WTC11 (cell line): ENCODE data around the gene DYNLT3. TPM values are rescaled to one million over a fixed set of nuclear protein-coding genes. Genes with fewer than 3 reads are reported as not detected.

Experiments used
- ATAC-seq: fragments of 200-7000 bp; cut with Tn5 transposase; 2 replicates; pipeline ENCODE4 v1.10.0; 2021; ENCODE audit warnings: mild to moderate bottlenecking, moderate library complexity
- CTCF ChIA-PET: fragments of 300-600 bp; sonication (Branson Sonifier 250); formaldehyde crosslinking; loops from one replicate; lab custom pipeline; 2021; ENCODE audit warnings: antibody characterized with exemption; lab: Charles Lee
- POLR2A ChIA-PET: fragments of 350-600 bp; sonication (Branson Sonifier 250); formaldehyde crosslinking; loops from one replicate; lab custom pipeline; 2021; ENCODE audit warnings: antibody characterized with exemption; lab: Charles Lee
- DNase-seq: peaks from one replicate; pipeline ENCODE4 v3.0.0; 2021; ENCODE audit warnings: low spot score
- H3K27ac Mint-ChIP-seq: 2 replicates; pipeline ENCODE4 v1.8.0; 2021; ENCODE audit warnings: mixed read lengths
- H3K27me3 Mint-ChIP-seq: 2 replicates; pipeline ENCODE4 v1.8.0; 2021; ENCODE audit warnings: low read depth, mild to moderate bottlenecking, moderate library complexity, mixed read lengths
- H3K36me3 Mint-ChIP-seq: 2 replicates; pipeline ENCODE4 v1.8.0; 2021; ENCODE audit warnings: mixed read lengths
- H3K4me1 Mint-ChIP-seq: 2 replicates; pipeline ENCODE4 v1.8.0; 2022; ENCODE audit warnings: mixed read lengths
- H3K4me3 Mint-ChIP-seq: 2 replicates; pipeline ENCODE4 v1.8.0; 2021; ENCODE audit warnings: mild to moderate bottlenecking, moderate library complexity, mixed read lengths
- H3K9me3 Mint-ChIP-seq: 2 replicates; pipeline ENCODE4 v1.8.0; 2021; ENCODE audit warnings: mixed read lengths
- ATF1 ChIP-seq: sonication (generic); formaldehyde crosslinking; IDR thresholded peaks from 2 replicates; pipeline ENCODE4 v1.8.1; 2023; ENCODE audit warnings: mild to moderate bottlenecking, moderate library complexity, missing genetic modification reagents
- ELF4 ChIP-seq: sonication (generic); formaldehyde crosslinking; IDR thresholded peaks from 2 replicates; pipeline ENCODE4 v1.8.1; 2022; ENCODE audit warnings: low read depth, mild to moderate bottlenecking, moderate library complexity, missing genetic modification reagents
- GABPB1 ChIP-seq: sonication (generic); formaldehyde crosslinking; IDR thresholded peaks from 2 replicates; pipeline ENCODE4 v1.8.1; 2023; ENCODE audit warnings: mild to moderate bottlenecking, missing genetic modification reagents
- JAZF1 ChIP-seq: fragments of 250-450 bp; sonication (Bioruptor Pico); IDR thresholded peaks from 2 replicates; pipeline ENCODE4 v1.9.0; 2021; ENCODE audit warnings: moderate library complexity, mild to moderate bottlenecking, inconsistent platforms
- JUN ChIP-seq: sonication (generic); formaldehyde crosslinking; IDR thresholded peaks from 2 replicates; pipeline ENCODE4 v1.8.0; 2023; ENCODE audit warnings: mild to moderate bottlenecking, missing genetic modification reagents
- MXD4 ChIP-seq: fragments of 250-450 bp; sonication (Bioruptor Pico); IDR thresholded peaks from 2 replicates; pipeline ENCODE4 v1.8.0; 2021; ENCODE audit warnings: mild to moderate bottlenecking, moderate library complexity, borderline replicate concordance
- NFE2L1 ChIP-seq: sonication (generic); formaldehyde crosslinking; IDR thresholded peaks from 2 replicates; pipeline ENCODE4 v1.8.1; 2023; ENCODE audit warnings: missing genetic modification reagents
- TCF7 ChIP-seq: sonication (generic); formaldehyde crosslinking; IDR thresholded peaks from 2 replicates; pipeline ENCODE4 v1.8.0; 2022; ENCODE audit warnings: mild to moderate bottlenecking, low read depth, missing genetic modification reagents, moderate library complexity
- TEAD1 ChIP-seq: sonication (generic); formaldehyde crosslinking; IDR thresholded peaks from 2 replicates; pipeline ENCODE4 v1.8.0; 2022; ENCODE audit warnings: mild to moderate bottlenecking, missing genetic modification reagents
- TEAD4 ChIP-seq: sonication (generic); formaldehyde crosslinking; IDR thresholded peaks from 2 replicates; pipeline ENCODE4 v1.8.0; 2022; ENCODE audit warnings: mild to moderate bottlenecking, missing genetic modification reagents
- ZBTB21 ChIP-seq: sonication (generic); formaldehyde crosslinking; IDR thresholded peaks from 2 replicates; pipeline ENCODE4 v1.8.1; 2023; ENCODE audit warnings: mild to moderate bottlenecking, missing genetic modification reagents, borderline replicate concordance
- ZNF138 ChIP-seq: sonication (generic); formaldehyde crosslinking; conservative IDR thresholded peaks from 2 replicates; pipeline ENCODE4 v1.8.1; 2022; ENCODE audit warnings: mild to moderate bottlenecking, moderate library complexity, missing genetic modification reagents
- ZNF219 ChIP-seq: sonication (generic); formaldehyde crosslinking; IDR thresholded peaks from 2 replicates; pipeline ENCODE4 v1.8.0; 2023; ENCODE audit warnings: missing genetic modification reagents, mild to moderate bottlenecking, borderline replicate concordance
- ZNF317 ChIP-seq: sonication (generic); formaldehyde crosslinking; IDR thresholded peaks from 2 replicates; pipeline ENCODE4 v1.8.1; 2023; ENCODE audit warnings: low read depth, mild to moderate bottlenecking, moderate library complexity, missing genetic modification reagents, borderline replicate concordance
- ZNF396 ChIP-seq: fragments of 250-450 bp; sonication (Bioruptor Pico); IDR thresholded peaks from 2 replicates; pipeline ENCODE4 v1.8.0; 2021; ENCODE audit warnings: mild to moderate bottlenecking, moderate library complexity, borderline replicate concordance
- ZNF416 ChIP-seq: fragments of 250-450 bp; sonication (Bioruptor Pico); IDR thresholded peaks from 2 replicates; pipeline ENCODE4 v1.9.0; 2021; ENCODE audit warnings: mild to moderate bottlenecking, inconsistent platforms
- ZNF423 ChIP-seq: fragments of 250-450 bp; sonication (Bioruptor Pico); IDR thresholded peaks from 2 replicates; pipeline ENCODE4 v2.1.2; 2022; ENCODE audit warnings: mild to moderate bottlenecking, moderate library complexity
- ZNF671 ChIP-seq: fragments of 250-450 bp; sonication (Bioruptor Pico); IDR thresholded peaks from 2 replicates; pipeline ENCODE4 v1.8.0; 2021; ENCODE audit warnings: mild to moderate bottlenecking
- total RNA-seq: library from RNA; stranded (reverse); gene quantifications from 3 replicates; pipeline ENCODE4 v1.2.3, GENCODE V29; 2021
- TF ChIP-seq, protein P1 (sequence below): fragments of 250-450 bp; sonication (Bioruptor Pico); IDR thresholded peaks from 2 replicates; pipeline ENCODE4 v1.9.0; 2021; ENCODE audit warnings: mild to moderate bottlenecking, borderline replicate concordance
- TF ChIP-seq, protein P2 (sequence below): fragments of 200-600 bp; IDR thresholded peaks from 2 replicates; pipeline ENCODE4 v1.8.0; 2022; ENCODE audit warnings: antibody characterized with exemption
- TF ChIP-seq, protein P3 (sequence below): sonication (generic); formaldehyde crosslinking; IDR thresholded peaks from 2 replicates; pipeline ENCODE4 v1.8.1; 2023; ENCODE audit warnings: mild to moderate bottlenecking, missing genetic modification reagents, moderate library complexity
- TF ChIP-seq, protein P4 (sequence below): fragments of 250-450 bp; sonication (Bioruptor Pico); conservative IDR thresholded peaks from 2 replicates; pipeline ENCODE4 v1.9.0; 2021; ENCODE audit warnings: mild to moderate bottlenecking
- TF ChIP-seq, protein P5 (sequence below): sonication (generic); formaldehyde crosslinking; IDR thresholded peaks from 2 replicates; pipeline ENCODE4 v1.8.0; 2022; ENCODE audit warnings: mild to moderate bottlenecking, missing genetic modification reagents
- TF ChIP-seq, protein P6 (sequence below): sonication (generic); formaldehyde crosslinking; IDR thresholded peaks from 2 replicates; pipeline ENCODE4 v1.8.1; 2022; ENCODE audit warnings: mild to moderate bottlenecking, moderate library complexity, missing genetic modification reagents

The DYNLT3 gene
- total RNA-seq, 1 experiment from 2014 or later: 5.1 TPM

DNA sequence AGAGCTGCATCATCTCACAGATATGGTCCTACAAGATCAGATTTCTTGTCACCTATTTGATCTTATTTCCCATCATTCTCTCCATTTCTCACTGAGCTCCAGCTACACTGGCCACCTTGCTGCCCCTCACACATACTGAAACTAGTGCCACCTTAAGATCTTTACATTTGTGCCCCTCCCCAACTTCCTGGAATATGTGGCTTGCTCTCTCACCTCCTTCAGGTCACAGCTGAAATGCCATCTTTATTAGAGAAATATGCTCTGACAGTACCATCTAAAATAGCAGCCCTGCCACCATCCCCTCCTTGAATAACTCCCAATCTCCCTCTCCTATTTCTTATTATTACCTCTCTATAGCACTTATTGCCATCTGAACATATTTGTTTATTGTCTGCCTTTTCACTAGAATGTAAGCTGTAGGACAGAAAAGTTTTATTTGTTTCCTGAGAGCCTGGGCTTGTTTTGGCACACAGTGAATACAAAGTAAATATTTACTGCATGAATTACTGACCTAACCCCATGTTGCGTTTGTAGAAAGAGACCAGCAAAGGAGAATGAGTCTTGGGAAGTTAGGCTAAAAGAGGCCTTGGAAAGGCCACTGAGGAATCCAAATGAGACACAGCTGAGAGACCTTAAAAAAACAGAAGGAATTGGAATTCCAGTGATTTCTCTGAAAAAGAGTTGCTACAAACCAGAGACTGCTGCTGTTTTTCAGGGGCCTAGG is 22.7 kb downstream of the DYNLT3 start:
- ATAC-seq (no peak), DNase-seq (no peak)
- H3K4me3 Mint-ChIP-seq: no peak overlapping the region
- POLR2A ChIA-PET: no interaction called here
- TF ChIP-seq ZBTB21 (CRISPR knock-in tag): no peak
- TF ChIP-seq ZNF219 (CRISPR knock-in tag): no peak
- no peak for TF ChIP-seq ZNF671 (CRISPR knock-in tag)
- TF ChIP-seq ZNF317 (CRISPR knock-in tag): no peak
- no peak for TF ChIP-seq NFE2L1 (CRISPR knock-in tag)
- no peak for TF ChIP-seq TEAD4 (CRISPR knock-in tag)
- no peak for TF ChIP-seq TCF7
- TF ChIP-seq MXD4 (CRISPR knock-in tag): no peak
- no peaks in the 10 kb centered on the region for H3K9me3 Mint-ChIP-seq
- CTCF ChIA-PET: interaction anchor here (0.7 to 3.9 kb wide), 3 partner anchors 79 to 98 kb away, joined by 3 to 23 read pairs (median 3); no protein-coding TSS in a partner anchor
- no peaks in the 10 kb centered on the region for H3K27me3 Mint-ChIP-seq
- H3K4me1 Mint-ChIP-seq: peaks cover 6% of the 10 kb centered on the region; the same call in 1 of the 2 replicates
- no peak overlapping the region for H3K27ac Mint-ChIP-seq
- no peaks in the 10 kb centered on the region for H3K36me3 Mint-ChIP-seq

DNA sequence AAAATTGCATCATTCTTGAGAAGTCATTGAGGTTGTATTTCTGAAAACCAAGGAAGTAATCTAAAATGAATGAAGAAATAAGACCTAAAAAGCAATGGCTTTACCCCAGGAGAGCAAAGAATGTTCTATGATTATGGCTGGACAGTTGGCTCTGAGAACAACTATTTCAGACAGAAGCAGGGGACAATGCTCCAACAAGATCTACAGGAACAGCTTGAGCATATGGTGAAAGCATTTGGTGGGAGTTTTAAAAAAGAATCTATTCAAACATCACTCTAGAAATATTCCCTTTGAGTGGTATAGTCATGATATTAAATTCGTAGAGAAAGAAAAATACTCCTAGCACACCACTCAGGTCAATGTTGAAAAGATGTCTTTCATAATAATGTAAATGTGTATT is 26.7 kb downstream of the DYNLT3 start:
- DNase-seq (no peak), ATAC-seq (no peak)
- Mint-ChIP-seq H3K36me3 (no peaks in the 10 kb centered on the region), H3K4me1 (peaks cover 6% of the 10 kb centered on the region; the same call in 1 of the 2 replicates), H3K4me3 (no peak overlapping the region), H3K27me3 (no peaks in the 10 kb centered on the region), H3K9me3 (no peaks in the 10 kb centered on the region), H3K27ac (no peak overlapping the region)
- no peak for TF ChIP-seq ATF1 (CRISPR knock-in tag)
- TF ChIP-seq ZNF416 (CRISPR knock-in tag): no peak
- no peak for TF ChIP-seq ZNF423 (CRISPR knock-in tag)
- no peak for TF ChIP-seq ZNF138
- TF ChIP-seq ZNF396 (CRISPR knock-in tag): no peak
- TF ChIP-seq, protein P1, sequence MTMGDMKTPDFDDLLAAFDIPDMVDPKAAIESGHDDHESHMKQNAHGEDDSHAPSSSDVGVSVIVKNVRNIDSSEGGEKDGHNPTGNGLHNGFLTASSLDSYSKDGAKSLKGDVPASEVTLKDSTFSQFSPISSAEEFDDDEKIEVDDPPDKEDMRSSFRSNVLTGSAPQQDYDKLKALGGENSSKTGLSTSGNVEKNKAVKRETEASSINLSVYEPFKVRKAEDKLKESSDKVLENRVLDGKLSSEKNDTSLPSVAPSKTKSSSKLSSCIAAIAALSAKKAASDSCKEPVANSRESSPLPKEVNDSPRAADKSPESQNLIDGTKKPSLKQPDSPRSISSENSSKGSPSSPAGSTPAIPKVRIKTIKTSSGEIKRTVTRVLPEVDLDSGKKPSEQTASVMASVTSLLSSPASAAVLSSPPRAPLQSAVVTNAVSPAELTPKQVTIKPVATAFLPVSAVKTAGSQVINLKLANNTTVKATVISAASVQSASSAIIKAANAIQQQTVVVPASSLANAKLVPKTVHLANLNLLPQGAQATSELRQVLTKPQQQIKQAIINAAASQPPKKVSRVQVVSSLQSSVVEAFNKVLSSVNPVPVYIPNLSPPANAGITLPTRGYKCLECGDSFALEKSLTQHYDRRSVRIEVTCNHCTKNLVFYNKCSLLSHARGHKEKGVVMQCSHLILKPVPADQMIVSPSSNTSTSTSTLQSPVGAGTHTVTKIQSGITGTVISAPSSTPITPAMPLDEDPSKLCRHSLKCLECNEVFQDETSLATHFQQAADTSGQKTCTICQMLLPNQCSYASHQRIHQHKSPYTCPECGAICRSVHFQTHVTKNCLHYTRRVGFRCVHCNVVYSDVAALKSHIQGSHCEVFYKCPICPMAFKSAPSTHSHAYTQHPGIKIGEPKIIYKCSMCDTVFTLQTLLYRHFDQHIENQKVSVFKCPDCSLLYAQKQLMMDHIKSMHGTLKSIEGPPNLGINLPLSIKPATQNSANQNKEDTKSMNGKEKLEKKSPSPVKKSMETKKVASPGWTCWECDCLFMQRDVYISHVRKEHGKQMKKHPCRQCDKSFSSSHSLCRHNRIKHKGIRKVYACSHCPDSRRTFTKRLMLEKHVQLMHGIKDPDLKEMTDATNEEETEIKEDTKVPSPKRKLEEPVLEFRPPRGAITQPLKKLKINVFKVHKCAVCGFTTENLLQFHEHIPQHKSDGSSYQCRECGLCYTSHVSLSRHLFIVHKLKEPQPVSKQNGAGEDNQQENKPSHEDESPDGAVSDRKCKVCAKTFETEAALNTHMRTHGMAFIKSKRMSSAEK (CRISPR knock-in tag): no peak
- TF ChIP-seq, protein P2, sequence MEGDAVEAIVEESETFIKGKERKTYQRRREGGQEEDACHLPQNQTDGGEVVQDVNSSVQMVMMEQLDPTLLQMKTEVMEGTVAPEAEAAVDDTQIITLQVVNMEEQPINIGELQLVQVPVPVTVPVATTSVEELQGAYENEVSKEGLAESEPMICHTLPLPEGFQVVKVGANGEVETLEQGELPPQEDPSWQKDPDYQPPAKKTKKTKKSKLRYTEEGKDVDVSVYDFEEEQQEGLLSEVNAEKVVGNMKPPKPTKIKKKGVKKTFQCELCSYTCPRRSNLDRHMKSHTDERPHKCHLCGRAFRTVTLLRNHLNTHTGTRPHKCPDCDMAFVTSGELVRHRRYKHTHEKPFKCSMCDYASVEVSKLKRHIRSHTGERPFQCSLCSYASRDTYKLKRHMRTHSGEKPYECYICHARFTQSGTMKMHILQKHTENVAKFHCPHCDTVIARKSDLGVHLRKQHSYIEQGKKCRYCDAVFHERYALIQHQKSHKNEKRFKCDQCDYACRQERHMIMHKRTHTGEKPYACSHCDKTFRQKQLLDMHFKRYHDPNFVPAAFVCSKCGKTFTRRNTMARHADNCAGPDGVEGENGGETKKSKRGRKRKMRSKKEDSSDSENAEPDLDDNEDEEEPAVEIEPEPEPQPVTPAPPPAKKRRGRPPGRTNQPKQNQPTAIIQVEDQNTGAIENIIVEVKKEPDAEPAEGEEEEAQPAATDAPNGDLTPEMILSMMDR: no peak
- TF ChIP-seq JUN (CRISPR knock-in tag): no peak
- TF ChIP-seq, protein P3, sequence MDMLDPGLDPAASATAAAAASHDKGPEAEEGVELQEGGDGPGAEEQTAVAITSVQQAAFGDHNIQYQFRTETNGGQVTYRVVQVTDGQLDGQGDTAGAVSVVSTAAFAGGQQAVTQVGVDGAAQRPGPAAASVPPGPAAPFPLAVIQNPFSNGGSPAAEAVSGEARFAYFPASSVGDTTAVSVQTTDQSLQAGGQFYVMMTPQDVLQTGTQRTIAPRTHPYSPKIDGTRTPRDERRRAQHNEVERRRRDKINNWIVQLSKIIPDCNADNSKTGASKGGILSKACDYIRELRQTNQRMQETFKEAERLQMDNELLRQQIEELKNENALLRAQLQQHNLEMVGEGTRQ (CRISPR knock-in tag): no peak
- TF ChIP-seq TEAD1: no peak
- TF ChIP-seq, protein P4, sequence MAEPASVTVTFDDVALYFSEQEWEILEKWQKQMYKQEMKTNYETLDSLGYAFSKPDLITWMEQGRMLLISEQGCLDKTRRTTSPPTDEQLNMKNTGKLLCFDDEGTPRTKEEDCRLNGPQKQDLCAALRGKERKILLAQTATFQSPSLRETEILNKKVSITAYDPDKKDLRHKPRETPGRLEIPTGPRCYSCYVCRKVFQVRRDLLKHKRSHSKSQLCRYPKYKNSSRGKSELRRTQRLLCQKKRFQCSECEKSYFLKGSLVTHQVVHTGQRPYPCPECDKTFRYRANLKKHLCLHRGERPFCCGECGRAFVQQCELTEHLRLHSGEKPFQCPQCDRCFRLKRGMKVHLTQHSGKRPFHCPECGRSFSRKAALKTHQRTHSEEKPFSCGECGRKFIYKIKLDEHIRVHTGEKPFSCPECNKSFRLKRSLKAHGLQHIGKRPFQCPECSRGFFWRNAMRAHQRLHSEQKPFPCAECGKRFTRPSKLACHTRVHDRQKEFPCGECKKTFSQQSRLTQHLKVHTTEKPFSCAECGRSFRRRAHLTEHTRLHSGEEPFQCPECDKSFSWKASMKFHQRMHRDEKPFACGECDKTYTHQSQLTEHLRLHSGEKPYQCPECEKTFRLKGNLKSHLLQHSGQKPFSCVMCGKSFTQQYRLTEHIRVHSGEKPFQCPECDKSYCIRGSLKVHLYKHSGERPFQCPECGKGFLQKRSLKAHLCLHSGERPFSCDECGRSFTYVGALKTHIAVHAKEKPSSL (CRISPR knock-in tag): no peak
- TF ChIP-seq ELF4: no peak
- TF ChIP-seq, protein P5, sequence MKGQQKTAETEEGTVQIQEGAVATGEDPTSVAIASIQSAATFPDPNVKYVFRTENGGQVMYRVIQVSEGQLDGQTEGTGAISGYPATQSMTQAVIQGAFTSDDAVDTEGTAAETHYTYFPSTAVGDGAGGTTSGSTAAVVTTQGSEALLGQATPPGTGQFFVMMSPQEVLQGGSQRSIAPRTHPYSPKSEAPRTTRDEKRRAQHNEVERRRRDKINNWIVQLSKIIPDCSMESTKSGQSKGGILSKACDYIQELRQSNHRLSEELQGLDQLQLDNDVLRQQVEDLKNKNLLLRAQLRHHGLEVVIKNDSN (CRISPR knock-in tag): no peak
- no peak for TF ChIP-seq MXD4 (CRISPR knock-in tag)
- TF ChIP-seq GABPB1 (CRISPR knock-in tag): no peak
- no peak for TF ChIP-seq JAZF1
- TF ChIP-seq, protein P6, sequence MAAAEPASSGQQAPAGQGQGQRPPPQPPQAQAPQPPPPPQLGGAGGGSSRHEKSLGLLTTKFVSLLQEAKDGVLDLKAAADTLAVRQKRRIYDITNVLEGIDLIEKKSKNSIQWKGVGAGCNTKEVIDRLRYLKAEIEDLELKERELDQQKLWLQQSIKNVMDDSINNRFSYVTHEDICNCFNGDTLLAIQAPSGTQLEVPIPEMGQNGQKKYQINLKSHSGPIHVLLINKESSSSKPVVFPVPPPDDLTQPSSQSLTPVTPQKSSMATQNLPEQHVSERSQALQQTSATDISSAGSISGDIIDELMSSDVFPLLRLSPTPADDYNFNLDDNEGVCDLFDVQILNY (CRISPR knock-in tag): no peak
- POLR2A ChIA-PET: no interaction called here
- CTCF ChIA-PET: no interaction called here
